Activated CD4-positive, alpha-beta T cell treated with anti-CD3 and anti-CD28 coated beads, Interleukin-2, amount 10 ng/mL, durations not matched to agents 7 days and 5 days (primary cell): ENCODE measurements around the gene KIZ. TPM values are rescaled to one million over a fixed set of nuclear protein-coding genes. Genes with fewer than 3 reads are reported as not detected.

ENCODE experiments used
- CTCF ChIA-PET: fragments of 350-600 bp; sonication (Branson Sonifier 250); formaldehyde crosslinking; loops from one replicate; lab custom pipeline; 2021; ENCODE audit warnings: antibody characterized with exemption; lab: Charles Lee
- POLR2A ChIA-PET: fragments of 350-600 bp; sonication (Branson Sonifier 250); formaldehyde crosslinking; loops from one replicate; lab custom pipeline; 2021; ENCODE audit warnings: antibody characterized with exemption; lab: Charles Lee
- DNase-seq: peaks from one replicate; pipeline ENCODE4 v3.0.0-alpha.2; 2020
- H3K27ac Mint-ChIP-seq: one replicate; pipeline ENCODE4 v1.8.0; 2021; ENCODE audit warnings: mild to moderate bottlenecking, moderate library complexity, mixed read lengths
- H3K27me3 Mint-ChIP-seq: one replicate; pipeline ENCODE4 v1.8.0; 2021; ENCODE audit warnings: mixed read lengths
- H3K36me3 Mint-ChIP-seq: one replicate; pipeline ENCODE4 v1.8.0; 2021; ENCODE audit warnings: low read depth, mixed read lengths
- H3K4me1 Mint-ChIP-seq: one replicate; pipeline ENCODE4 v1.8.0; 2021; ENCODE audit warnings: mixed read lengths
- H3K4me3 Mint-ChIP-seq: one replicate; pipeline ENCODE4 v1.8.0; 2021; ENCODE audit warnings: mild to moderate bottlenecking, moderate library complexity, mixed read lengths
- H3K9me3 Mint-ChIP-seq: one replicate; pipeline ENCODE4 v1.8.0; 2021; ENCODE audit warnings: mixed read lengths
- total RNA-seq, 2 experiments: library from RNA; stranded (reverse); gene quantifications; one replicate each; pipeline ENCODE4 v1.2.3, GENCODE V29; 2021

The KIZ gene
- total RNA-seq, 2 experiments from 2014 or later, result 13.6 to 15.3 TPM

DNA sequence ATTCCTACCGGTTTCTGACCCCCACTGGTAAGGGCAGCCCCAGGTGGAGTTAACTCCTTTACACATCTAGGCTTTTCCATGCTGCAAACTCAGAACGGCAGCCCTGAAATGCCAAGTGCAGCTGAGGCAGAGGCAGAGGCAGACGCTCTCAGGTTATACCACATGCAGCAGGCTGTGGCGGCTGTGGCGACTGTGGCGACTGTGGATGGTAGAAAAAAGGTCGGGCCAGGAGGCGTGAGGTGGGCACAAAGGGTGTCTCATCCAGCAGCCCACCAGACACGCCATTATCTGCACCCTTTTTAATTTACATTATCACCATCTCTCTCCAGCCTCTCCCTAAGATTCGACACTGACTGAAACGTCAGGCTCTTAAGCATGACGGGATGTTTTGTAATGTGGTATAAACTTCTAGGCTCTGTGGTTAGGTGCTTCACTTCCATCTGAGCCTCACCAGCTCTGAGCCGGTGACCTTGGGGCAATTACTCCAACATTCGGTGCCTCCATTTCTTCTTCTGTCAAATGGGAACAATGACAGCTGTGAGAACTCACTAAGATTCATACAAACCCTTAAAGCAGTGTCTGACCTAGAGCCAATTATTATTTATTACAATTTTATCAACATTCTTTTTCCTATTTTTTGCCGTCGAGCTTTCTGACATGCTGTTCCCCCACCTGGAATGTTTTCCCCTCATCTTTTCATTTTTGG, 8.2 kb downstream of the KIZ start:
- ChIA-PET CTCF (no interaction called here), POLR2A (no interaction called here)
- H3K36me3 Mint-ChIP-seq, result peaks cover 10% of the 10 kb centered on the region
- H3K9me3 Mint-ChIP-seq, result no peaks in the 10 kb centered on the region
- DNase-seq, result no peak
- no peak overlapping the region for H3K27ac Mint-ChIP-seq
- peaks cover 8% of the 10 kb centered on the region for H3K4me1 Mint-ChIP-seq
- H3K27me3 Mint-ChIP-seq, result no peaks in the 10 kb centered on the region
- H3K4me3 Mint-ChIP-seq, result no peak overlapping the region

DNA sequence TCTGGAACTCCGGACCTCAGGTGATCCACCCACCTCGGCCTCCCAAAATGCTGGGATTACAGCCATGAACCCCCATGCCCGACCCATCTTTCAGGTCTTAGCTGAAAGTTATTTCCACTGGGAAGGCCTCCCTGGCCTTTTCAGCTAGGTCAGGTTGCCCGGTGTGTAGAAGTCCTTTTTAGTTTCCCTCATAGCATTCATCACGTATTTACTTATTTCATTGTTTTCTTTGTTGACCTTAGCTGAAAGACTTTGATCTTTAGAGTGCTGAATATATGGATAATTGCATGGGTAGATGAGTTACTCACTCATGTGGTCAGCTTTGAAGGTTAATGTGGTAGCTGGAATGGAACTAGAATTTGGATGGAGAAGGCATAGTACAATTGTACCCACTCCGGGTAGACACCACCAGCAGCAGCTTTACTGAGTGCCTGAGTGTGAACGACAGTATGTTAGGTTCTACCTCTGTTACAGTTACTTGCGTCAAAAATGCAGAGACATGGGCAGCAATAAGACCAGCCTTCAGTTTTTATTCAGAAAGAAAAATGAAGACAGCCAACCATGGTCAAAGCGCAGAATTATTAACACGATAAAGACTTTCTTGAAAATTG, 9.1 kb downstream of the KIZ start:
- Mint-ChIP-seq H3K4me3 (no peak overlapping the region), H3K36me3 (peaks cover 10% of the 10 kb centered on the region), H3K27me3 (no peaks in the 10 kb centered on the region), H3K27ac (no peak overlapping the region), H3K4me1 (peaks cover 7% of the 10 kb centered on the region), H3K9me3 (no peaks in the 10 kb centered on the region)
- CTCF ChIA-PET, result no interaction called here
- DNase-seq, result no peak
- POLR2A ChIA-PET, result no interaction called here

DNA sequence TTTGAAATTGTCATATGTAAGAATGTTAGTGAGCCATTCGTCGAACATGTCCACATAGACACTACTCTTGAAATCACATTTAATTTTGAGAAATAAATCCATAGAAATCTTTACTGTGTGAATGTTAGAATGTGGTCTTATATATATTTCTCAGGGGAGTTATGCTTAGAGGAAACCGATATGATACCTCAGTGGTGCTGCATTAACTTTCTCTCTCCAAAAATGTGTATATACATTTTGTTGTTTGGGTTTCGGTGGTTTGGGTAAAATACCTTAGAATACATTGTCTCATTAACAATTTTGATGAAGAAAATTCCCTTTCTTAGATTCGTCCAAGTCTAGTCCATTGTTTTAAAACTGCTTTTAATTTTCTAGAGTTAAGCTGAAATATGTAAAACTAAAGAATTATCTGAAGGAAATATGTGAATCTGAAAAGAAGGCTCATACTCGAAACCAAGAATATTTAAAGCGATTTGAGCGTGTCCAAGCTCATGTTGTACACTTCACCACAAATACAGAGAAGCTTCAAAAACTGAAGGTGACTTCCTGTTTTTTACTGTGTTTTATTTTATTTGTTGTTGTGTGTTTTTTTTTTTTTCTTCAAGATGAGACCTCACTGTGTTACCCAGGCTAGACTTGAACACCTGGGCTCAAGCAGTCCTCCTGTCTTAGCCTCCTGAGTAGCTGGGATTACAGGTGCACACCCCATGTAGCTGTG, 10.3 kb downstream of the KIZ start:
- CTCF ChIA-PET, result no interaction called here
- Mint-ChIP-seq H3K36me3 (peaks cover 10% of the 10 kb centered on the region), H3K4me3 (no peak overlapping the region), H3K4me1 (peaks cover 7% of the 10 kb centered on the region), H3K9me3 (no peaks in the 10 kb centered on the region), H3K27me3 (no peaks in the 10 kb centered on the region), H3K27ac (no peak overlapping the region)
- no peak for DNase-seq
- POLR2A ChIA-PET, result no interaction called here

DNA sequence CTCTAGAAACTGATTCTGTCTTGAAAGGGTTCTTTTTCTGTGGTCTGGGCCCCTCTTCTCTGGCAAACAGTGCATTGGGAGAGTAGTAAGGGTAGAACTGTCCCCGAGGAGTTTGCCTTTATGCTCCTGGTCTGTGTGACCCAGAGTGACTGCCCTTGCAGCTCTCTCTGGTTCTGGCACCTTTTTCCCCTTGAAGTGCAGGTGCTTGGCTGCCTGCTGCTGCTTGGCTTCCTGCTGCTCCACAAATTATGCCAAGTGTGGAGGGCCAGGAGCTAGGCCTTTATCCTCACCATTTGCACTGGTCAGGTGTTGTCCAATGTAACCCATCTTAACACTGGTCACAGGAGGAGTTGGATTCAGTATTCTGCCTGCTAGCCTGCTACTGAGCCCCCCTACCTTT, 11.2 kb downstream of the KIZ start:
- peaks cover 8% of the 10 kb centered on the region for H3K36me3 Mint-ChIP-seq
- DNase-seq, result no peak
- POLR2A ChIA-PET, result no interaction called here
- H3K27me3 Mint-ChIP-seq, result no peaks in the 10 kb centered on the region
- H3K4me3 Mint-ChIP-seq, result no peak overlapping the region
- no peak overlapping the region for H3K27ac Mint-ChIP-seq
- CTCF ChIA-PET, result interaction anchor here (0.5 to 1.2 kb wide), 2 partner anchors 14 to 240 kb away, joined by 3 read pairs; no protein-coding TSS in a partner anchor
- H3K4me1 Mint-ChIP-seq, result peaks cover 7% of the 10 kb centered on the region
- no peaks in the 10 kb centered on the region for H3K9me3 Mint-ChIP-seq

DNA sequence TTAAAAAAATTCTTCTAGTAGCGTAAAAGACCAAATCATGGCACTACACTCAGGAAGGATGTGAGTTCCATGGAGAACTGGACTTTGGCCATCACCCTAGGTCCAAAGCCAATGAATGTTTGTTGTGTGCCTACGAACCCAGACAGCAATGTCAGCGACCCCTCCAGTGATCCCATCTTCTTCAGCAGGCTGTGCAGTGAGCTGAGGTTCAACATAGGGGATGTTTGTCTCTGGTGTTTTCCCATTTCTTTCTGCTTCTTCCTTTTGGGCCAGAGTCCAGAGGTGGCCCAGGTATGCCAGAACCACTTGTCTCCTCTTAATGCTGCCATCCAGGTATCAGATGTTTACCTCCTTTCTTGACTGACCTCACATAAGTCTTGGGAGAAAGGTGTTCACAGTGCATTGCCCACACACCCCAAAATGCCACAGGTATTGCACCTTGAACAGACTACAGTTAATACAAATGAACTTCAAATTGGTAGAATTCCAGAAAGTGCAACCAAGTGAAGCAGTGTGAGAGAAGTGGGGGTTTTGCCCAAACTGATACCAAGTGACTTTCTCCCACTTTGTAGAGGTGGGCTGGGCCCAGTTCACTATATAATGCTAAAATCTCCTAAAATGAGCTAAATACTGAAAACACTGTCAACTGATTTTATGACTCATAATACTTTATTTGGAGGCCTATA, 14.1 kb downstream of the KIZ start:
- no peak overlapping the region for H3K27ac Mint-ChIP-seq
- no peak overlapping the region for H3K4me3 Mint-ChIP-seq
- ChIA-PET CTCF (interaction anchor here (0.6 kb wide), 1 partner anchor 1127 kb away, joined by 4 read pairs; no protein-coding TSS in a partner anchor), POLR2A (no interaction called here)
- DNase-seq, result no peak
- H3K27me3 Mint-ChIP-seq, result no peaks in the 10 kb centered on the region
- peaks cover 8% of the 10 kb centered on the region for H3K36me3 Mint-ChIP-seq
- H3K4me1 Mint-ChIP-seq, result peaks cover 2% of the 10 kb centered on the region
- H3K9me3 Mint-ChIP-seq, result no peaks in the 10 kb centered on the region

DNA sequence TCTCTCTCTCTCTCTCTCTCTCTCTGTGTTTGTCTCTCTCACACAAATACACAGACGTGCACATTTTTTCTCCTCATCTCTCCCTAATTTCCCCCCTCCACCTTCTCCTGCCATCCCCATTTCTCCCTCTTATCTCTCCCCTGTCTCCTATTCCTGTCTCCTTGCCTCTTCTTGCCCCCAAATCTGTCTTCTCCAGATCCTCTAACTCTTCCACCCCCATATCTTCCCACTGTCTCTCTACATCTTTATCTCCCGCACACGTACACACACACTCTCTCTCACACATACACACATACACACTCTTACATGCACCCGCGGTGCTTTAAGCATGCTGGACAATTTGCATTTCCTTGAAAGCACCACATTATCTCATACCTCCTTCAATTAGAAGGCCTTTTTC, 15.9 kb downstream of the KIZ start:
- DNase-seq, result no peak
- H3K4me1 Mint-ChIP-seq, result no peaks in the 10 kb centered on the region
- ChIA-PET CTCF (interaction anchor here (1.1 kb wide), 1 partner anchor 11 kb away, joined by 5 read pairs; no protein-coding TSS in a partner anchor), POLR2A (no interaction called here)
- no peak overlapping the region for H3K27ac Mint-ChIP-seq
- H3K36me3 Mint-ChIP-seq, result peaks cover 5% of the 10 kb centered on the region
- H3K27me3 Mint-ChIP-seq, result no peaks in the 10 kb centered on the region
- no peak overlapping the region for H3K4me3 Mint-ChIP-seq
- no peaks in the 10 kb centered on the region for H3K9me3 Mint-ChIP-seq

DNA sequence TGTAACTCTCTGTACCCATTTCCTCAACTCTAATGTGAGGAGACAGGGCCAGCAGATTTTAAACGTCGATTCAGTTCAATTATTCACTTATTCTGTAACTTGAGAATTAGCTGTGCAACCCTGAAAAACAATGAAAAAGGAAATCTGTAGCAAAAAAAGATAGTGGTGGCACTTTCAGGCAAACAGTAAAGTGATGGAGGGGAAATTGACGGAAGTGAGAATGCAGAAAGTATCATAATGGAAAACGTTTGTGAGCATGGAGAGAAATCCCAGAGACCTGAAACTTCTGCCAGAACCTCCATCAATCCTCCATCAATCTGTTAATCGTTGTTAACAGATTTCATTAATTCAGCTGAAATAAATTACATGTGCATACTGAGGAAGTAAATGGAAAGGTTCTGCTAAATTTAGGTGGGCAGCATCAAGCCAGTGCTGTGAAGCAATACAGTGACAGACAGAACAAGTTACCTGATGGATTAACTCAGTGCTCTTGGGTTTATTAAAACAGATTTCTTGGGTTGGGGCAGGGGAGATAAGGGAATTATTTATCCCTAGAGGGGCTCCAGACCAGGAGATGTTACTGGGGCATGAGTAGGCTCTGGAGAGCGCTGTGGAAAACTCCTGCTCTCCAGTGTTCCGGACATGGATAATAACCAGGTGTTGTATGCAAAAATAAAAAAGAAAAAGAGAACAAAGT, 17.5 kb downstream of the KIZ start:
- H3K4me3 Mint-ChIP-seq, result no peak overlapping the region
- DNase-seq, result no peak
- peaks cover 4% of the 10 kb centered on the region for H3K36me3 Mint-ChIP-seq
- H3K4me1 Mint-ChIP-seq, result peaks cover 3% of the 10 kb centered on the region
- no peak overlapping the region for H3K27ac Mint-ChIP-seq
- no peaks in the 10 kb centered on the region for H3K27me3 Mint-ChIP-seq
- POLR2A ChIA-PET, result no interaction called here
- CTCF ChIA-PET, result no interaction called here
- no peaks in the 10 kb centered on the region for H3K9me3 Mint-ChIP-seq

DNA sequence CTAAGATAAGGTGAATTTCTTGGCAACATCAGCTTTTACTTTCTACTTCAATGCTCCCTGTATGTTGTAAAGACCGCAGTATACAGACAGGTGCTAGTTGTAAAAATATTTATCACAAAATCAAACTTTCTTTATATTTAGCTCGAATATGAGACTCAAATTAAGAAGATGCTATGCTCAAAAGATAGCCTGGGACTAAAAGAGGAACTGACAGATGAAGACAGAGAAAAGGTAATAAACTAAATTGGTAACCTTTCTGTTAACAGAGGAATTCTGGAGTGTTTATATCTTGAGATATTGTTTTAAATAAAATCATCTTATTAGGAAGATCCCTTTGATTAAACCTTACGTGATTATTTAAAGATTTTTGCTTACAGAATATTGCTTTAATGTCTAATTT, 19.5 kb downstream of the KIZ start:
- CTCF ChIA-PET, result no interaction called here
- Mint-ChIP-seq H3K4me3 (no peak overlapping the region), H3K9me3 (no peaks in the 10 kb centered on the region), H3K36me3 (peaks cover 4% of the 10 kb centered on the region), H3K4me1 (peaks cover 3% of the 10 kb centered on the region), H3K27ac (no peak overlapping the region), H3K27me3 (no peaks in the 10 kb centered on the region)
- POLR2A ChIA-PET, result no interaction called here
- DNase-seq, result no peak

DNA sequence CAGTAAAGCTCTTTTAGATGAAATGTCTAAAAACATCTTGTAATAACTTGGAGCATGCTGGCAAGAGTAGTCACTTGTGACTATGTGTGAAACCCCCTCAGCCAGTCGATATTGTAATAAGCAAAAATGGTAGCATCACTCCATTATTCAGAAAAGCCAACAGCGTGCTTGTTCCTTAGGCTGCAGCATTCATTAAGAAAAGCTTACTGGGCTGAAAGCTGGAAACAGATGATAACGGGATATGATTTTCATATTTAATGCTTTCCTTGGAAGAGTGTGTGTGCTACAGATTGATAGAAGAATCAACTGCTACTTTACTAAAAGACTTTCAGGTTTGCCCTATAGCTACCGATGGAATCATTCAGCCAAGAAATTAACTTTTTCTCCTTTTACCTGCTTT, 20.3 kb downstream of the KIZ start:
- Mint-ChIP-seq H3K4me1 (peaks cover 3% of the 10 kb centered on the region), H3K9me3 (no peaks in the 10 kb centered on the region), H3K4me3 (no peak overlapping the region), H3K27me3 (no peaks in the 10 kb centered on the region), H3K36me3 (peaks cover 4% of the 10 kb centered on the region), H3K27ac (no peak overlapping the region)
- POLR2A ChIA-PET, result no interaction called here
- no peak for DNase-seq
- CTCF ChIA-PET, result no interaction called here

DNA sequence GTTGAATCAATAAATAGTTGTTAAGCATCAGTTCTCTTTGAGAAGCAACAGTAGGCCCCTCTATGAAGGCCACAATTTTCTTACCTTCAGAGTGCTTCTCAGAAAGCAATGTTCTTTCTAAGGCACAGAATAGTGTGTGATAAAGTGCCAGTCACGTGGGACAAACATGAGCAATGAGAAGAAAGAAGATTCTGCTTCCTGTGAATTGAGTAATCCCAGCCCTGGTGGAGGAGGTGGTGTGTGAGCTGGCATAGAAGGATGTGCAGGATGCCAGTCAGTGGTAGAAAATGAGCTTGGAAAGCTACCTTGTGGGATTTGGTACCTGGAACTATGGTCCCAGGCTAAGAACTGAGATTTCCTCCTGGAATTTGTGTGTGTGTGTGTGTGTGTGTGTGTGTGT, 21.7 kb downstream of the KIZ start:
- ChIA-PET CTCF (interaction anchor here (0.7 kb wide), 1 partner anchor 89 kb away, joined by 3 read pairs; no protein-coding TSS in a partner anchor), POLR2A (no interaction called here)
- Mint-ChIP-seq H3K4me3 (no peak overlapping the region), H3K36me3 (peaks cover 4% of the 10 kb centered on the region), H3K27ac (no peak overlapping the region), H3K27me3 (no peaks in the 10 kb centered on the region), H3K4me1 (peaks cover 3% of the 10 kb centered on the region), H3K9me3 (no peaks in the 10 kb centered on the region)
- no peak for DNase-seq

DNA sequence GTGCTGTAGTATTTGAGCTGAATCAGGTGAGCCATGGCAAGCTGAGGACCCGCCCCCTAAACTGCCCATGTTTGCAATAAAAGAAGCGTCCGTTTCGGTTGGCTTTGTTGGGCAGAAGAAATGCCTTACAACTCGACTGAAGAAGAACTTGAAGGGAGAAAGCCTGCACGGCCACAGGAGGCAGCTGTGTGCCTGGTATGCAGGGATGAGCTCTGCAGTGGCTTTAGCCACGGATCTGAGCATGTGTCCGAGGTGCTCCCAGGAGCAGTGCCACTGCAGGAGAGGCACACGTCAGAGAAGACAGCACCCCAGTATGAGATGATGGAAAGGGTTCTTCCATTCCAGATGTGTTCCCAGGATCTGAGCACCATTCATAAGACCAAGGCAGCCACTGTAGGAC, 23.5 kb downstream of the KIZ start:
- peaks cover 3% of the 10 kb centered on the region for H3K4me1 Mint-ChIP-seq
- H3K36me3 Mint-ChIP-seq, result peaks cover 6% of the 10 kb centered on the region
- no peak for DNase-seq
- ChIA-PET POLR2A (no interaction called here), CTCF (no interaction called here)
- H3K27ac Mint-ChIP-seq, result no peak overlapping the region
- H3K27me3 Mint-ChIP-seq, result no peaks in the 10 kb centered on the region
- H3K4me3 Mint-ChIP-seq, result no peak overlapping the region
- no peaks in the 10 kb centered on the region for H3K9me3 Mint-ChIP-seq

DNA sequence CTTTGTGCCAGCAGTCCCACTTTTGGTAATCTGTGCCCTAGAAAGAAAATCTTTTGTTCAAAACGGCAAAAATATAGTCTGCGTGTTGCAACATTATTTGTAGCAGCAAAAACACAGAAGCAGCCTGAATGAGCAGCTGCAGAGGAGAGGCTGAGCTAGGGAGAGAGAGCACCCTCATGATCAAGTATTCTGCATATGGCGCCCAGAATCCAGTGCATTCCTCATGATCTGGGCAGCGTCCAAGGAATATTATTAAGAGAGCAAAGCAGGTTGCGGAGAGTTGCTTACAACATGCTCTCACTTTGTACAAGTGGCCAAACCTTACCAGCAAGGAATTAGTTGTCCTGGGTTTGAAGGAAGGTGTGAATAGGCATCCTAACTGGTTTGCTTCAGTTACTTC, 25.9 kb downstream of the KIZ start:
- peaks cover 6% of the 10 kb centered on the region for H3K36me3 Mint-ChIP-seq
- ChIA-PET CTCF (interaction anchor here (0.9 to 1.3 kb wide), 2 partner anchors 13 to 14 kb away, joined by 3 read pairs; no protein-coding TSS in a partner anchor), POLR2A (no interaction called here)
- no peak overlapping the region for H3K27ac Mint-ChIP-seq
- H3K27me3 Mint-ChIP-seq, result no peaks in the 10 kb centered on the region
- no peaks in the 10 kb centered on the region for H3K9me3 Mint-ChIP-seq
- no peak overlapping the region for H3K4me3 Mint-ChIP-seq
- peaks cover 3% of the 10 kb centered on the region for H3K4me1 Mint-ChIP-seq
- no peak for DNase-seq
